Neuronal stem cell (in vitro differentiated cells): ENCODE results near the gene SHISA6.

Source experiments
- DNase-seq: peaks from one replicate; pipeline ENCODE4 v3.0.0-alpha.2; 2013; ENCODE audit warnings: low spot score
- H2AFZ ChIP-seq: one replicate; pipeline ENCODE4 v1.6.1; 2013; ENCODE audit warnings: mild to moderate bottlenecking, low read length, inconsistent platforms
- H2AK5ac ChIP-seq: 2 replicates; pipeline ENCODE4 v1.6.1; 2013; ENCODE audit warnings: low read depth, mild to moderate bottlenecking, inconsistent platforms, low read length, moderate library complexity, mixed read lengths
- H2BK120ac ChIP-seq: 2 replicates; pipeline ENCODE4 v1.6.1; 2013; ENCODE audit warnings: low read depth, mild to moderate bottlenecking, inconsistent platforms, low read length, moderate library complexity, mixed read lengths
- H2BK12ac ChIP-seq: one replicate; pipeline ENCODE4 v1.6.1; 2013; ENCODE audit warnings: low read length, inconsistent platforms
- H2BK15ac ChIP-seq: 2 replicates; pipeline ENCODE4 v1.6.1; 2013; ENCODE audit warnings: mild to moderate bottlenecking, low read length, inconsistent platforms, mixed read lengths
- H2BK5ac ChIP-seq: one replicate; pipeline ENCODE4 v1.6.1; 2013; ENCODE audit warnings: inconsistent platforms, mild to moderate bottlenecking, low read length, moderate library complexity
- H3K14ac ChIP-seq: one replicate; pipeline ENCODE4 v1.6.1; 2013; ENCODE audit warnings: low read length, inconsistent platforms
- H3K18ac ChIP-seq: 2 replicates; pipeline ENCODE4 v1.6.1; 2013; ENCODE audit warnings: low read length, inconsistent platforms
- H3K23ac ChIP-seq: 2 replicates; pipeline ENCODE4 v1.6.1; 2013; ENCODE audit warnings: low read depth, mild to moderate bottlenecking, mixed read lengths, low read length, inconsistent platforms; ENCODE audit not compliant: poor library complexity
- H3K27ac ChIP-seq: replicated peaks from 3 replicates; pipeline ENCODE4 v1.5.1; 2013; ENCODE audit warnings: low read length, inconsistent platforms
- H3K27me3 ChIP-seq, 3 experiments: 2 replicates each; pipeline ENCODE4 v1.6.1; 2013; ENCODE audit warnings: low read length in 3 of 3, mild to moderate bottlenecking in 2 of 3, inconsistent platforms in 1 of 3, low read depth in 1 of 3, mixed read lengths in 1 of 3, moderate library complexity in 1 of 3; ENCODE audit not compliant: control insufficient read depth in 3 of 3, insufficient read depth in 3 of 3
- H3K36me3 ChIP-seq, 2 donors: replicated peaks in 1 of 2; 2 replicates each; pipeline ENCODE4 v1.6.1; 2013; ENCODE audit warnings: low read length in 2 of 2; ENCODE audit not compliant: control insufficient read depth in 2 of 2, insufficient read depth in 2 of 2
- H3K4ac ChIP-seq: 2 replicates; pipeline ENCODE4 v1.6.1; 2013; ENCODE audit warnings: inconsistent platforms, mild to moderate bottlenecking, low read length, moderate library complexity
- H3K4me1 ChIP-seq, 2 donors: 1 replicate in 1 of 2; 2 replicates in 1 of 2; pipeline ENCODE4 v1.6.1; 2013; ENCODE audit warnings: low read length in 2 of 2, low read depth in 1 of 2; ENCODE audit not compliant: control insufficient read depth in 2 of 2, insufficient read depth in 1 of 2
- H3K4me2 ChIP-seq: one replicate; pipeline ENCODE4 v1.6.1; 2013; ENCODE audit warnings: mild to moderate bottlenecking, low read length, inconsistent platforms; ENCODE audit not compliant: insufficient read depth, poor library complexity, severe bottlenecking
- H3K4me3 ChIP-seq, 2 donors: 2 replicates each; pipeline ENCODE4 v1.5.1; 2013; ENCODE audit warnings: low read length in 2 of 2, mild to moderate bottlenecking in 2 of 2, inconsistent platforms in 1 of 2, moderate library complexity in 1 of 2
- H3K79me1 ChIP-seq: one replicate; pipeline ENCODE4 v1.6.1; 2013; ENCODE audit warnings: low read depth, mild to moderate bottlenecking, inconsistent platforms, low read length, moderate library complexity
- H3K9ac ChIP-seq: one replicate; pipeline ENCODE4 v1.6.1; 2013; ENCODE audit warnings: mild to moderate bottlenecking, low read depth, low read length, inconsistent platforms; ENCODE audit not compliant: poor library complexity
- H3K9me3 ChIP-seq, 2 donors: replicated peaks in 1 of 2; 2 replicates each; pipeline versions ENCODE3 to v1.6.1; 2013; ENCODE audit warnings: low read length in 2 of 2, mild to moderate bottlenecking in 2 of 2, inconsistent platforms in 1 of 2, low read depth in 1 of 2, mixed read lengths in 1 of 2, moderate library complexity in 1 of 2; ENCODE audit not compliant: control insufficient read depth in 2 of 2, insufficient read depth in 1 of 2
- H4K8ac ChIP-seq: one replicate; pipeline ENCODE4 v1.6.1; 2013; ENCODE audit warnings: low read depth, mild to moderate bottlenecking, inconsistent platforms, low read length, moderate library complexity
- H4K91ac ChIP-seq: one replicate; pipeline ENCODE4 v1.6.1; 2013; ENCODE audit warnings: low read length, low read depth, mild to moderate bottlenecking, inconsistent platforms; ENCODE audit not compliant: poor library complexity
- WGBS, 2 donors: extraction: QIAGEN DNeasy Blood & Tissue Kit; methylation state at CpG; one replicate each; pipeline ENCODE4 v1.1.7; 2013; ENCODE audit warnings: missing lambda C conversion rate in 2 of 2, mixed read lengths in 1 of 2; ENCODE audit not compliant: insufficient read length in 2 of 2, insufficient replicate concordance in 1 of 2; ENCODE audit errors: extremely low coverage in 2 of 2; 5-methylcytosine and 5-hydroxymethylcytosine counted together

The SHISA6 gene

DNA sequence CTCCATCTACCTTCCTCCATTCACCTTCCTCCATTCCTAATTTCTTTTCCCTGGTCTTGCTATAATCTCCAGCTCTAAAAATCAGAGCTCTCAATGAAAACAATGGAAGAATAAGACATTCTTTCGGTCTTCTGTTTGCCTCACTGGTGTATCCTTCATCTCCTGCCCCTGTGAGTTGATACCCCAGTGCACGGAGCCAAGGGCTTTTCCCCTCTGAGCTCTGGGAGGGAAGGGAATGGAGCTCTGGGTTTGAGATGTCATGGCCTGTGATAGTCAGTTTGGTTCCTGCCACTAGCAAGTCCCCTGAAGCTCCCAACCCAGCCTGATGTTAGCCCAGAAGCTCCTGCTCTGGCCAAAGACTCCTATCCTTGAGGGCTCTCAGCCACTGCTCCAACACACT, 320.7 kb downstream of the SHISA6 start:
- no peak overlapping the region for H2BK5ac ChIP-seq
- H3K14ac ChIP-seq, result no peak overlapping the region
- no peak overlapping the region for H4K91ac ChIP-seq
- DNase-seq, result no peak
- H3K27me3 ChIP-seq, result no peaks in the 10 kb centered on the region
- peaks cover 0 to 10% of the 10 kb centered on the region in 2 donors for H3K4me1 ChIP-seq
- no peak overlapping the region for H2BK15ac ChIP-seq
- H3K79me1 ChIP-seq, result no peaks in the 10 kb centered on the region
- H3K4me2 ChIP-seq, result no peak overlapping the region
- H3K4me3 ChIP-seq, result no peak overlapping the region
- no peak overlapping the region for H4K8ac ChIP-seq
- H3K27ac ChIP-seq, result no peak overlapping the region
- no peak overlapping the region for H2AFZ ChIP-seq
- H2BK12ac ChIP-seq, result no peak overlapping the region
- H3K36me3 ChIP-seq, result no peaks in the 10 kb centered on the region
- WGBS, 2 donors, result no CpG with 5 or more reads among the region's 2 CpGs
- H2AK5ac ChIP-seq, result no peak overlapping the region
- no peak overlapping the region for H3K4ac ChIP-seq
- H3K18ac ChIP-seq, result no peak overlapping the region
- H2BK120ac ChIP-seq, result no peak overlapping the region
- H3K23ac ChIP-seq, result no peak overlapping the region
- no peak overlapping the region for H3K9ac ChIP-seq
- no peaks in the 10 kb centered on the region for H3K9me3 ChIP-seq

DNA sequence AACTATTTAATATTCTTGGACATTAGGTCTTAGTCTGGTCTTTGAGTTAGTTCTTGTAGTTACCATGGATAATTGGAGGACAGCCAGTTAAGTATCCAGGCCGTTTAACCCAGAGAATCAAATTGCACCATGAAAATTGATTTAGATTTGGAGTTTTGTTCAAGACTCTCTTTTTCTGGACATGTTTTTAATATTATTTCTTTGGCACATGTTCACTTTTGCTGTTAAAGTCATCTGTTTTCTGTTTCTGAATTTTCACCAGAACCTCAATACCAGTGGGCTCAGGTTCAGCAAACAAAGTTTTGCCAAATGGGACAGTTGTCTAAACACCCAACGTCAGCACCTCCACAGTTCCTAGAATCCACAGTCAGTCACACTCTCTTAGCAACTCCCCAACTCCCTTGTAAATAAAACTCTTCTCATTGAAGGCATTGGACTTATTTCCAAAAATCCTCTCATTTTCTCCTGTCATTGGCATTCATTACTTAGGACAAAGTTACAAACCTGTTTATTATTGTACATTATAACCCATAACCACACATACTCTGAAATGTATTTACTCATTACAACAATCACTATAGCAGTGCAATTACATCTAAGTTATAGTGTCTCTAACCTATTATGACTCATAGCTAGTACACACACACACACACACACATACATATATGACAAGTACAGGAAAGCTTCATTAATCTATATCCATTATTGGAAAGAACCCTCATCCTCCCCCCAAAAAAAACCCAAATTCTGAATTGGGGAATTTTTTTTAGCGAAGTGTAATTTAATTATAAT, 323.8 kb downstream of the SHISA6 start:
- no peak overlapping the region for H3K27ac ChIP-seq
- H2BK15ac ChIP-seq, result no peak overlapping the region
- no peak overlapping the region for H2BK120ac ChIP-seq
- H3K27me3 ChIP-seq, result no peaks in the 10 kb centered on the region
- H3K9me3 ChIP-seq, result no peaks in the 10 kb centered on the region
- no peaks in the 10 kb centered on the region for H3K79me1 ChIP-seq
- H3K14ac ChIP-seq, result no peak overlapping the region
- no peak overlapping the region for H3K9ac ChIP-seq
- H4K91ac ChIP-seq, result no peak overlapping the region
- no CpG with 5 or more reads among the region's 3 CpGs for WGBS, 2 donors
- no peak overlapping the region for H2AK5ac ChIP-seq
- no peak overlapping the region for H3K4me3 ChIP-seq
- no peak overlapping the region for H3K4me2 ChIP-seq
- no peak overlapping the region for H2AFZ ChIP-seq
- H3K18ac ChIP-seq, result no peak overlapping the region
- no peaks in the 10 kb centered on the region for H3K4me1 ChIP-seq
- DNase-seq, result no peak
- no peak overlapping the region for H2BK12ac ChIP-seq
- no peak overlapping the region for H4K8ac ChIP-seq
- H2BK5ac ChIP-seq, result no peak overlapping the region
- no peaks in the 10 kb centered on the region for H3K36me3 ChIP-seq
- H3K4ac ChIP-seq, result no peak overlapping the region
- no peak overlapping the region for H3K23ac ChIP-seq

DNA sequence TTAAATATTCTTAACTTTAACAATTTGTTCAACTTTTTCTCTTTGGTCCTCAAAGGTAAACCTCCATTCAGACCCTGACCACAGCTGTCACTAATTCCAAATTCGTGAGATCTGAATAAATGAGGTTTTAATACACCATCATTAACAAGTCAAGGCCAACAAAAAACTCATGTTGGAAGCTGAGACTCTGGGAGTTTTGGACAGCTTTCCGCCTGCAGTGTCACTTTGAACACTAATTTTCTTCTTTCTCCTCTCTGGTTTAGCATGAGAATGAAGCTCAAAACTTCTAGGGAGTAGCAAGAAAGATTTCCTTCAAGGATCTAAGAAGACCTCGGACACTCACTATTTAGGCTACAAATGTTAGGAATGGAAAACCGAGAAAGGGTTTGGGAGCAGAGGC, 324.6 kb downstream of the SHISA6 start:
- Histone ChIP-seq H2BK12ac (no peak overlapping the region), H3K9ac (no peak overlapping the region), H3K4me3 (no peak overlapping the region), H3K4me2 (no peak overlapping the region), H3K18ac (no peak overlapping the region), H2AK5ac (no peak overlapping the region), H2AFZ (no peak overlapping the region), H4K8ac (no peak overlapping the region), H2BK15ac (no peak overlapping the region), H3K4me1 (no peaks in the 10 kb centered on the region), H3K14ac (no peak overlapping the region), H3K36me3 (no peaks in the 10 kb centered on the region), H3K4ac (no peak overlapping the region), H3K23ac (no peak overlapping the region), H4K91ac (no peak overlapping the region), H3K27me3 (no peaks in the 10 kb centered on the region), H2BK120ac (no peak overlapping the region), H2BK5ac (no peak overlapping the region), H3K27ac (no peak overlapping the region), H3K9me3 (no peaks in the 10 kb centered on the region), H3K79me1 (no peaks in the 10 kb centered on the region)
- no CpG with 5 or more reads among the region's 4 CpGs for WGBS, 2 donors
- DNase-seq, result no peak

DNA sequence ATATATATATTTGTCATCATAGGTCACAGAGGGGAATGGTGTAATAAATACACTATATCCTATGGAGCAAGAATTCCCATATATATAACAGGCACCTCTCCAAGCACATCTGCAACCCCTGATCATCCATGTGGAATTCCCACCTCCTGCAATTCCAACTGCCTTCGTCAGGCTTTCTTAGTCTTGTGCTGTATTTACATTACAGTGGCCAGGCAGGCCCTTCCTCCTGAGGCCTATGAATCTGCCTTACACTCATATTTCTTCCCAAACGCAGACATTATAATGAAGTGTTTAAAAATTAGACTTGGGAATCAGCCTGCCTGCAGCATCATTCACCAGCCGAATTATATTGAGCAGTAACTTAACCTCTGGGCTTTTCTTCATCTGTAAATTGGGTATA, 338.0 kb downstream of the SHISA6 start:
- no peak overlapping the region for H4K8ac ChIP-seq
- no peak for DNase-seq
- H3K79me1 ChIP-seq, result no peaks in the 10 kb centered on the region
- no peaks in the 10 kb centered on the region for H3K9me3 ChIP-seq
- H3K4me2 ChIP-seq, result no peak overlapping the region
- no peaks in the 10 kb centered on the region for H3K27me3 ChIP-seq
- H3K23ac ChIP-seq, result no peak overlapping the region
- no peak overlapping the region for H2BK5ac ChIP-seq
- no CpG with 5 or more reads among the region's 3 CpGs for WGBS, 2 donors
- H3K9ac ChIP-seq, result no peak overlapping the region
- no peak overlapping the region for H2BK12ac ChIP-seq
- no peak overlapping the region for H3K4ac ChIP-seq
- H3K4me1 ChIP-seq, result no peaks in the 10 kb centered on the region
- H2AK5ac ChIP-seq, result no peak overlapping the region
- H3K14ac ChIP-seq, result no peak overlapping the region
- H2AFZ ChIP-seq, result no peak overlapping the region
- H3K18ac ChIP-seq, result no peak overlapping the region
- no peak overlapping the region for H2BK15ac ChIP-seq
- H2BK120ac ChIP-seq, result no peak overlapping the region
- H3K27ac ChIP-seq, result no peak overlapping the region
- no peak overlapping the region for H4K91ac ChIP-seq
- no peak overlapping the region for H3K4me3 ChIP-seq
- no peaks in the 10 kb centered on the region for H3K36me3 ChIP-seq
